Natural killer cell (primary cell): ENCODE results near the gene PUS7L. TPM values are rescaled to one million over a fixed set of nuclear protein-coding genes. Genes with fewer than 3 reads are reported as not detected.

ENCODE experiments used
- ATAC-seq, 3 donors: fragments of 150-1000 bp in 2 of 3; fragments of 200-7000 bp in 1 of 3; cut with Tn5 transposase; 1 replicate in 1 of 3; 2 replicates in 2 of 3; pipeline ENCODE4 v1.10.0; 2021; ENCODE audit warnings: mild to moderate bottlenecking in 2 of 3, moderate library complexity in 2 of 3
- DNase-seq, 2 donors: peaks; one replicate each; pipeline versions ENCODE4 v3.0.0 to v3.0.0-alpha.2; 2013 to 2021; ENCODE audit warnings: mixed read lengths in 1 of 2
- H3K27ac ChIP-seq: one replicate; pipeline ENCODE4 v1.5.1; 2013; ENCODE audit warnings: mild to moderate bottlenecking, low read length
- H3K27me3 ChIP-seq: one replicate; pipeline ENCODE4 v1.6.1; 2013; ENCODE audit warnings: low read length; ENCODE audit not compliant: control insufficient read depth, insufficient read depth
- H3K36me3 ChIP-seq: one replicate; pipeline ENCODE4 v1.6.1; 2013; ENCODE audit warnings: low read length; ENCODE audit not compliant: control insufficient read depth, insufficient read depth
- H3K4me1 ChIP-seq: one replicate; pipeline ENCODE4 v1.6.1; 2013; ENCODE audit warnings: low read length; ENCODE audit not compliant: control insufficient read depth, insufficient read depth
- H3K4me3 ChIP-seq: one replicate; pipeline ENCODE4 v1.5.1; 2013; ENCODE audit warnings: low read length
- H3K9me3 ChIP-seq: one replicate; pipeline ENCODE4 v1.6.1; 2013; ENCODE audit warnings: low read length; ENCODE audit not compliant: control insufficient read depth, insufficient read depth
- H3K27ac Mint-ChIP-seq, 2 donors: one replicate each; pipeline ENCODE4 v1.8.0; 2022; ENCODE audit warnings: mild to moderate bottlenecking in 2 of 2, mixed read lengths in 2 of 2, moderate library complexity in 1 of 2
- H3K27me3 Mint-ChIP-seq, 2 donors: one replicate each; pipeline ENCODE4 v1.8.0; 2022; ENCODE audit warnings: low read depth in 2 of 2, mixed read lengths in 2 of 2
- H3K36me3 Mint-ChIP-seq: one replicate; pipeline ENCODE4 v1.8.0; 2022; ENCODE audit warnings: mixed read lengths
- H3K4me1 Mint-ChIP-seq, 2 donors: one replicate each; pipeline ENCODE4 v1.8.0; 2022; ENCODE audit warnings: mixed read lengths in 2 of 2
- H3K4me3 Mint-ChIP-seq: one replicate; pipeline ENCODE4 v1.8.0; 2022; ENCODE audit warnings: mild to moderate bottlenecking, moderate library complexity, mixed read lengths
- H3K9me3 Mint-ChIP-seq, 2 donors: one replicate each; pipeline ENCODE4 v1.8.0; 2022; ENCODE audit warnings: mixed read lengths in 2 of 2
- WGBS: methylation state at CpG from one replicate; pipeline ENCODE4 v1.1.7; 2013; ENCODE audit warnings: missing lambda C conversion rate; ENCODE audit not compliant: insufficient coverage; 5-methylcytosine and 5-hydroxymethylcytosine counted together
- intact Hi-C: fragments of 100-400 bp; cut with micrococcal nuclease; formaldehyde crosslinking; loops from one replicate; pipeline ENCODE4 v1.14.2; 2022
- total RNA-seq, 4 donors: library from RNA; stranded (reverse); fragments of 120-200 nt in 1 of 4; gene quantifications; one replicate each; pipeline versions ENCODE4 v1.2.3 to v1.2.4, GENCODE V29; 2013 to 2022
- TF ChIP-seq, protein P1 (sequence below): fragments of 200-600 bp; IDR thresholded peaks from one replicate; pipeline ENCODE4 v1.8.0; 2022; ENCODE audit warnings: antibody characterized with exemption

PUS7L gene
- total RNA-seq, 3 donors from 2014 or later (not counting 1 experiment from before 2014, with no cell fraction given) = 15.8 to 24.5 (median 19.0) TPM

DNA sequence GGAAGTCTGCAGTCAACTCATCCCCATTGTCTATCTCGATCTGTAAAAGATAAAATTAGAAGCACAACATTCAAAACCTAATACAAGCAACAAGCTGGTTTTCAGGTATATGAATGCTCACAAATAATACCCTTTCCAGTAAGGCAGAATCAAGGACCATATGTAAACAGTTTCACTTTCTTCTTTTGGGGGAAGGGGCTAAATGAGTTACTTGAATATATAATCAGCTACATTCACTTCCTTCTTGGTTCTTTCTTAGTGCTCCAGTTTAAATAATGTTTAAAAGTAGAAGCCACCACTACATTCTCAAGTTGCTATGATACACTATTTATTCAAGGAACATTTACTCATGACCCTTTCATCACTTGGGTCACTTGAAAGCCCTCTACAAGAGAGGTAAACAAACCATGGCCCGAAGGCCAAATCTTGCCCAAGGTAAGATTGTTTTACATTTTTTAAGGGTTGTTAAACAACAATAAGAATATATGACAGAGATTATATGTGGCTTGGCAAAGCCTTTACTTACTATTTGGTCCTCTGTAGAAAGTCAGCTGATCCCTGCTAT lies 37.2 kb upstream of the PUS7L start:
- Histone ChIP-seq H3K4me1 (no peaks in the 10 kb centered on the region), H3K27ac (no peak overlapping the region), H3K9me3 (no peaks in the 10 kb centered on the region), H3K27me3 (no peaks in the 10 kb centered on the region), H3K36me3 (peaks cover 58% of the 10 kb centered on the region), H3K4me3 (no peak overlapping the region)
- H3K9me3 Mint-ChIP-seq = no peaks in the 10 kb centered on the region
- no peak for DNase-seq
- H3K27ac Mint-ChIP-seq = no peak overlapping the region
- H3K27me3 Mint-ChIP-seq = no peaks in the 10 kb centered on the region
- no peak overlapping the region for H3K4me3 Mint-ChIP-seq
- 67% methylated on average over 1 of the region's 2 CpGs for WGBS
- ATAC-seq = no peak
- H3K36me3 Mint-ChIP-seq = peaks cover 6% of the 10 kb centered on the region
- peaks cover 0 to 5% of the 10 kb centered on the region in 2 donors for H3K4me1 Mint-ChIP-seq
- intact Hi-C loops = no loop called here
- TF ChIP-seq, protein P1, sequence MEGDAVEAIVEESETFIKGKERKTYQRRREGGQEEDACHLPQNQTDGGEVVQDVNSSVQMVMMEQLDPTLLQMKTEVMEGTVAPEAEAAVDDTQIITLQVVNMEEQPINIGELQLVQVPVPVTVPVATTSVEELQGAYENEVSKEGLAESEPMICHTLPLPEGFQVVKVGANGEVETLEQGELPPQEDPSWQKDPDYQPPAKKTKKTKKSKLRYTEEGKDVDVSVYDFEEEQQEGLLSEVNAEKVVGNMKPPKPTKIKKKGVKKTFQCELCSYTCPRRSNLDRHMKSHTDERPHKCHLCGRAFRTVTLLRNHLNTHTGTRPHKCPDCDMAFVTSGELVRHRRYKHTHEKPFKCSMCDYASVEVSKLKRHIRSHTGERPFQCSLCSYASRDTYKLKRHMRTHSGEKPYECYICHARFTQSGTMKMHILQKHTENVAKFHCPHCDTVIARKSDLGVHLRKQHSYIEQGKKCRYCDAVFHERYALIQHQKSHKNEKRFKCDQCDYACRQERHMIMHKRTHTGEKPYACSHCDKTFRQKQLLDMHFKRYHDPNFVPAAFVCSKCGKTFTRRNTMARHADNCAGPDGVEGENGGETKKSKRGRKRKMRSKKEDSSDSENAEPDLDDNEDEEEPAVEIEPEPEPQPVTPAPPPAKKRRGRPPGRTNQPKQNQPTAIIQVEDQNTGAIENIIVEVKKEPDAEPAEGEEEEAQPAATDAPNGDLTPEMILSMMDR = no peak

DNA sequence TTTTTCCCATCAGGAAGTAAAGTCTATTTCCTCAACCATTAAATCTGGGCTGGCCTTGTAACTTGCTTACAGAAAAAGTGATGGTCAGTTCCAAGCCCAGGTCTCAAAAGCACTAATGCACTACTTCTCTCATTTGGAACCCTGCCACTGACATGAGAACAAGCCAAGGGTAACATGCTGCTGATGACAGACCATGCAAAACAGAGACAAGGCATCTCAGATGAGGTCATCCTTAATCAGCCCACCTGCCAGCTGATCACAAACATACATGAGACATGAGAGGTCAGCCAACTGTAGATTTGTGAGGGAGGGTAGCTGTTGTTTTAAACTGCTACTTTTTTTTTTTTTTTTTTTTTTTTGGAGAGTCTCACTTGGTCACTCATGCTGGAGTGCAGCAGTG lies 31.4 kb upstream of the PUS7L start:
- H3K36me3 Mint-ChIP-seq = no peaks in the 10 kb centered on the region
- H3K4me3 Mint-ChIP-seq = no peak overlapping the region
- H3K27me3 Mint-ChIP-seq = no peaks in the 10 kb centered on the region
- Histone ChIP-seq H3K9me3 (no peaks in the 10 kb centered on the region), H3K27me3 (no peaks in the 10 kb centered on the region), H3K4me1 (no peaks in the 10 kb centered on the region), H3K4me3 (no peak overlapping the region), H3K27ac (no peak overlapping the region), H3K36me3 (peaks cover 35% of the 10 kb centered on the region)
- ATAC-seq (no peak), DNase-seq (no peak)
- peaks cover 0 to 5% of the 10 kb centered on the region in 2 donors for H3K4me1 Mint-ChIP-seq
- TF ChIP-seq, protein P1 = no peak
- H3K27ac Mint-ChIP-seq = peak overlapping the region in 1 of 2 donors; percentile 36
- intact Hi-C loops = no loop called here
- no peaks in the 10 kb centered on the region for H3K9me3 Mint-ChIP-seq

DNA sequence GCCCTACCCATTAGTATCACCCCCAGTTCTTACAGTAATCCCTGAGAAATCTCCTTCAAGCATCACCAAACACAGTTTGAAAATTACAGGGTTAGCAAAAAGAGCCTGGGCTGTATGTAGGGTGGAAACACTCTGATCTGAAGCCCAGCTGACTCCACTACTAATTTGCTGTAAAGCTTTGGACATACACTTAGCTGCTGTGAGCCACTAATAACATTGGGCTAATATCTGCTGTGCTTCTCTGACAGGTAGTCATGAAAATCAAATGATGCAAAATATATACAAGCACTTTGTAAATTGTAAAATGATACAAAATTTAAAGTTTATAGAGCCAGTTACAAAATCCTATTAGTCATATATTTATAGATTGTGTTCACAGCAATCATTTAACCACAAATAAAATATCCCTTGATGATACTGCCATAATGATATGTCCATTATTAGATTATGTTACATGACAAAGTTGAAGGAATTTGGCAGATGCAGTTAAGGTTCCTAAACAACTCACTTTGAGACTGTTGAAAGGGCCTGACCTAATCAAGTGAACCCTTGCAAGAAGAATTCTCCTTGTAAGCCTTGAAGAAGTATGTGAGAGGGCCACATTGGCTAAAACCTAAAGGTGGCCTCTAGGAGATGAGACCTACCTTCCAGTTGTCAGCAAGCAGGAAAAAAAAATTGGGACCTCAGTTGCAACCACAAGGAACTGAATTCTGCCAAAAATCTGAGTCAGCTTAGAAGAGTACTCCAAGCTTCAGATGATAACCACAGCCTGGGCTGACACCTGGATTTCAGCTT lies 28.5 kb upstream of the PUS7L start:
- no peak overlapping the region for H3K4me3 Mint-ChIP-seq
- H3K27me3 ChIP-seq = no peaks in the 10 kb centered on the region
- no peak overlapping the region for H3K4me3 ChIP-seq
- no peaks in the 10 kb centered on the region for H3K9me3 Mint-ChIP-seq
- H3K4me1 Mint-ChIP-seq = peaks cover 0 to 5% of the 10 kb centered on the region in 2 donors
- DNase-seq = no peak
- peaks cover 56% of the 10 kb centered on the region for H3K36me3 ChIP-seq
- H3K4me1 ChIP-seq = no peaks in the 10 kb centered on the region
- intact Hi-C loops = no loop called here
- no peaks in the 10 kb centered on the region for H3K9me3 ChIP-seq
- H3K27ac Mint-ChIP-seq = peak overlapping the region in 1 of 2 donors; percentile 45
- TF ChIP-seq, protein P1 = no peak
- H3K36me3 Mint-ChIP-seq = no peaks in the 10 kb centered on the region
- no peaks in the 10 kb centered on the region for H3K27me3 Mint-ChIP-seq
- H3K27ac ChIP-seq = no peak overlapping the region
- no peak for ATAC-seq
